ENCODE measurements around the gene KPNA2.
"Not testable (repeated sequence)": the region's sequence is repeated elsewhere in the genome, so short reads cannot be mapped to it uniquely, and the experiment has no call there.

KPNA2 gene

DNA sequence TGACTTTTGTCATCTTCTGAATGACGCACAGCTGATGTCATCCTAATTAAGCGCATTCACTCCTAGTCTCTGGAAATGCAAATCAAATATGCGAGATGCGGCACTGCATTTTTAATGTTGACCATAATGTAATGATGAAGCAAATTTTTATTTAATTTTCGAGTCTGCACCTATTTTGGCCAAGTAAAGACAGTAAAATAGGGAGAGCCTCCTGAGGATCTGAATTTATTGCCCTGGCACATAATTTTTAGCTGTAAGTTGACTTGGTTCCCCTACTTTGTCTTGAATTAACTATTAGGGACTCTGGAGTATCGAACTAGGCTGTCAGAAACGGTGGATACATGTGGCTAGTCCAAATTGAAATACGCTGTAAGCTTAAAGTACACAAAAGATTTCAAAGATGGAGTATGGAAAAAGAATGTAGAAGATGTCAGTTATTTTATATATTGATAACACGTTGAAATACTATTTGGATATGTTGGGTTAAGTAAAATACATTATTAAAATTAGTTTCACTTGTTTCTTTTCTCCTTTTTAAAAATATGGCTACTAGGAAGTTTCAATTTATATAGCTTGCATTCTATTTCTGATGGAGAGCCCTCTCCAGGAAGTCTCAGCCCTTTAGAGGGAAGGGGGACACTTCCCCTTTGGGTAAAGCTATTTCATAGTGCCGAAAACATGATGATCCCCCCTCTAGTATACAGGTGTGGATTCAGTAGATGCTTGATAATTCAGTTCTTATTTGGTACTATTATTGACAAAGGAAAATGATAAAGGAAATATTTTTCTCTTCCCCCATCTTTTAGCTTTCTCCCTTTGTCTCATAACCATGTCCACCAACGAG, 991 bp downstream of the KPNA2 start:
- Mint-ChIP-seq H3K9me3 (no peaks in the 10 kb centered on the region), H3K4me3 (peak overlapping the region; percentile 82), H3K36me3 (peaks cover 65% of the 10 kb centered on the region), H3K4me1 (peaks cover 15% of the 10 kb centered on the region), H3K27ac (peak overlapping the region; percentile 90)
- DNase-seq (ENCODE audit: low spot score in 2 of 2) (no peak), ATAC-seq (no peak)

DNA sequence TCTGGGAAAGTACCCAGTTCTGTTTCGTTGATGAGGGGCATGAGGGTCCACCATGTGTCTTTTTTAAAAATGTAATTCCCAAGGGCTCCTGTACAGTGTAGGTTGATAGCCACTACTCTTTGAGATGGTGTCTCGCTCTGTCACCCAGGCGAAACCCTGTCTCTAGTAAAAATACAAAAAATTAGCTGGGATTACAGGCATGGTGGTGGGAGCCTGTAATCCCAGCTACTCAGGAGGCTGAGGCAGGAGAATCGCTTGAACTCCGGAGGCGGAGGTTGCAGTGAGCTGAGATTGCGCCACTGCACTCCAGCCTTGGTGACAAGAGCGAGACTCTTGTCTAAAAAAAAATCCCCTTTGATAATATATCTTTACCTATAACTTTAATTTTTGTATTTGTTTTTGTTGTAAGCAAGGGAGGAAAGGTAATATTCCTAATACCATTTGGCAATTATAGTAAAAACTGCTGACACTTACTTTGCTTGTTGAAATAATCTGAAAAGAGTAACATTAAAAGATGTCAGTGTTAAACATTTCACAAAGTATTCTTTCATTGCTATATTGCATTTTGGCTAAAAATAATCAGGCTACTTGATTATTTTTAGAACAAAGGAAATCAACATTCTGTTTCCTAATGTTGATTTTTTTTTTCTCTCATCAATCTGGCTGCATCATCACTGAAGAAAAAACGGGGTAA, 11.8 kb downstream of the KPNA2 start:
- Mint-ChIP-seq H3K9me3 (no peaks in the 10 kb centered on the region), H3K4me3 (no peak overlapping the region), H3K4me1 (no peaks in the 10 kb centered on the region), H3K27ac (peak overlapping the region; percentile 17), H3K36me3 (peaks cover 63% of the 10 kb centered on the region)
- ATAC-seq: no peak
- no peak for DNase-seq (ENCODE audit: low spot score in 2 of 2)

DNA sequence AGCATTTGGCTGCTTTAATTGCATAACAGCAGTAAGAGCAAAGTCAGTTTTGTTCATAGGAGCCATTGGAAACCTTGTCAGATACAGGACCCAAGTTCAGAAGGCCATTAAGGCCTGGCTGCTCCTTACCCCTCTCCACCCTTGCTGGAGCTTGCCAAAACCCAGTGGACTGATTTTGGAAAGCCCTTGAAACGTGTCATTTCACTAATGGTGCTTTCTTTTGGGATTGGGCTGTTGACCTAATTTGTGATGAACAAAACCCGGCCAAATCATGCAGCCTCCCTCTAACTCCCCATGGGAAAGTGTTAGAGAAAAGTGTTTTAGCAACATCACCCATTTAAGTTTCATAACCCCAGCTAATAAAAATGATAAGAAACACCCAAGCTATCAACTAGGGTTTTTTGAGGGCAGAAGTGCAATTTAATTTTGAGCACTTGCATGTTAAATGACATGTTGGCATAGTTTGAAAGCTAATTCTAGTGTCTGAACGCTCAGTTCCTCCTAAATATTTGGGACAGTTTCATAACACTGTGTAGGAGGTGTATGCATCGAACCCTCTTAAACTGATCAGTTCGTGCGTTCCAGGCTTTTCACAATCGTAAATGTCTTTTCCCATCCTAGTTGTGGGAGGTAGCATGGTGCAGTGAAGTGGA, 12.5 kb downstream of the KPNA2 start:
- ATAC-seq; H3K4me1 Mint-ChIP-seq; DNase-seq (ENCODE audit: low spot score in 2 of 2); H3K27ac Mint-ChIP-seq; H3K9me3 Mint-ChIP-seq; H3K4me3 Mint-ChIP-seq: not testable (repeated sequence)
- H3K36me3 Mint-ChIP-seq: peaks cover 56% of the 10 kb centered on the region

DNA sequence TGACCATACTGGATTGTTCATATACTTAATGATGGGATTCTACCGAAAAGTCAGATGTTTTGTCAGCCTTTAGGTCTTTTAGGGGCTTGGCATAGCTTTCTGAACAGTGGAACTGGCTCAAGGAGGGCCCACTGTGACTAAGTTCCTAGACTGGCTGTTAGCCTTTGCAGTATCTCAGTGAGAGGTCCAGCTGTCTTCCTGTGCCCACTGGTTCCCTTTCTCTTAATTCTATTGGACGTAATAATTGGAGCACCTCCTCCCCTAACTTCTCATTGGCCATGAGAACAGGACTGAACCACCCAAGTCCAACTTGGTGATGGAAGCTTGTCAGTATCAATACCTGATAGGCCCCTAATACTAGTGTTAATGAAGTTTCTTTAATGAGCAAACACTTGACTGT, 13.5 kb downstream of the KPNA2 start:
- no peak overlapping the region for H3K4me3 Mint-ChIP-seq
- no peak for ATAC-seq

DNA sequence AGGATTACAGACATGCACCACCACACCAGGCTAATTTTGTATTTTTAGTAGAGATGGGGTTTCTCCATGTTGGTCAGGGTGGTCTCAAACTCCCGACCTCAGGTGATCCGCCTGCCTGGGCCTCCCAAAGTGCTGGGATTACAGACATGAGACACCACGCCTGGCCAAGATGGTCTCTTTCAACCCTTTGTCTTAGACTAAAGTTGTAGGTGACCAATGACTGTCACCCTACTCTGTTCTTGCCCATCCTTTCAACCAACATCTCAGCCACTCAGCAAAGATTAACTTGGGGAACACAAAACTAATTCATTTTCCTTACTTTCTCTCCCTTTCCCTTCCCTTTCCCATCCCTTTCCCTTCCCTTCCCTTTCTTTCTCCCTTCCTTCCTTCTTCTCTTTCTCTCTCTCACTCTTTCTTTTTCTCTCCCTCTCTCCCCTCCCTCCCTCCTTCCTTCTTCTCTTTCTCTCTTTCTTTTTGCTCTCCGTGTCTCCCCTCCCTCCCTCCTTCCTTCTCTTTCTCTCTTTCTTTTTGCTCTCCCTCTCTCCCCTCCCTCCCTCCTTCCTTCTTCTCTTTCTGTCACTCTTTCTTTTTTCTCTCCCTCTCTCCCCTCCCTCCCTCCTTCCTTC, 14.4 kb downstream of the KPNA2 start:
- not testable (repeated sequence) for ATAC-seq; DNase-seq (ENCODE audit: low spot score in 2 of 2); H3K4me1 Mint-ChIP-seq; H3K4me3 Mint-ChIP-seq; H3K9me3 Mint-ChIP-seq
- Mint-ChIP-seq H3K36me3 (peaks cover 37% of the 10 kb centered on the region), H3K27ac (peak overlapping the region; percentile 60)

More for the DNA sequence above, 13.5 kb downstream of the KPNA2 start:
- Mint-ChIP-seq H3K36me3 (peaks cover 46% of the 10 kb centered on the region), H3K9me3 (no peaks in the 10 kb centered on the region), H3K4me1 (no peaks in the 10 kb centered on the region), H3K27ac (no peak overlapping the region)
- DNase-seq (ENCODE audit: low spot score in 2 of 2): no peak

DNA sequence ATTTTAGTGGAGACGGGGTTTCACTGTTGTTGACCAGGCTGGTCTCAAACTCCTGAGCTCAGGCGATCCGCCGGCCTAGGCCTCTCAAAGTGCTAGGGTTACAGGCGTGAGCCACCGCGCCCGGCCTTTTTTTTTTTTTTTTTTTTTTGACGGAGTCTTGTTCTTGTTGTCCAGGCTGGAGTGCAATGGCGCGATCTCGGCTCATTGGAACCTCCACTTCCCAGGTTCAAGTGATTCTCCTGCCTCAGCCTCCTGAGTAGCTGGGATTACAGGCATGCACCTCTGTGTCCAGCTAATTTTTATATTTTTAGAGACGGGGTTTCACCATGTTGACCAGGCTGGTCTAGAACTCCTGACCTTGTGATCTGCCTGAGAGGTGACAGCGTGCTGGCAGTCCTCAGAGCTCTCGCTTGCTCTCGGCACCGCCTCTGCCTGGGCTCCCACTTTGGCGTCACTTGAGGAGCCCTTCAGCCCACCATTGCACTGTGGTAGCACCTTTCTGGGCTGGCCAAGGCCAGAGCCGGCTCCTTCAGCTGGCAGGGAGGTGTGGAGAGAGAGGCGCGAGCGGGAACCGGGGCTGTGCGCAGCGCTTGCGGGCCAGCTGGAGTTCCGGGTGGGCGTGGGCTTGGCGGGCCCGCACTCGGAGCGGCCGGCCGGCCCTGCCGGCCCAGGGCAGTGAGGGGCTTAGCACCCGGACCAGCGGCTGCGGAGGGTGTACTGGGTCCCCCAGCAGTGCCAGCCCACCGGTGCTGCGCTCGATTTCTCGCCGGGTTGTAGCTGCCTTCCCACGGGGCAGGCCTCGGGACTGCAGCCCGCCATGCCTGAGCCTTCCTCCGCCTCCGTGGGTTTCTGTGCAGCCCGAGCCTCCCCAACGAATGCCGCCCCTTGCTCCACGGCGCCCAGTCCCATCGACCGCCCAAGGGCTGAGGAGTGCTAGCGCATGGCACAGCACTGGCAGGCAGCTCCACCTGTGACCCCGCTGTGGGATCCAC, 16.1 kb downstream of the KPNA2 start:
- not testable (repeated sequence) for H3K9me3 Mint-ChIP-seq; H3K27ac Mint-ChIP-seq; H3K4me1 Mint-ChIP-seq; ATAC-seq; H3K4me3 Mint-ChIP-seq; DNase-seq (ENCODE audit: low spot score in 2 of 2)
- peaks cover 20% of the 10 kb centered on the region for H3K36me3 Mint-ChIP-seq

DNA sequence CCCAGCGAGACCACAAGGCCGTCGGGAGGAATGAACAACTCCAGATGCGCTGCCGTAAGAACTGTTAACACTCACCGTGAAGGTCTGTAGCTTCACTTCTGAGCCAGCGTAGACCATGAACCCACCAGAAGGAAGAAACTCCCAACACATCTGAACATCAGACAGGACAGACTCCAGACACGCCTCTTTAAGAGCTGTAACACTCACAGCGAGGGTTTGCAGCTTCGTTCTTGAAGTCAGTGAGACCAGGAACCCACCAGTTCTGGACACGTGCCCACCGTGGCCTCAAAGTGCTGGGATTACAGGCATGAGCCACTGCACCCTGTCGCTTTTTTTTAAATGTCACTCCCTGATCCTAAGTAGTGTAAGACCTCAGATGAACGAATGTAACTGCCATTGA, 17.3 kb downstream of the KPNA2 start:
- Mint-ChIP-seq H3K27ac (no peak overlapping the region), H3K4me3 (no peak overlapping the region), H3K9me3 (no peaks in the 10 kb centered on the region), H3K4me1 (no peaks in the 10 kb centered on the region), H3K36me3 (peaks cover 8% of the 10 kb centered on the region)
- ATAC-seq (no peak), DNase-seq (ENCODE audit: low spot score in 2 of 2) (no peak)

DNA sequence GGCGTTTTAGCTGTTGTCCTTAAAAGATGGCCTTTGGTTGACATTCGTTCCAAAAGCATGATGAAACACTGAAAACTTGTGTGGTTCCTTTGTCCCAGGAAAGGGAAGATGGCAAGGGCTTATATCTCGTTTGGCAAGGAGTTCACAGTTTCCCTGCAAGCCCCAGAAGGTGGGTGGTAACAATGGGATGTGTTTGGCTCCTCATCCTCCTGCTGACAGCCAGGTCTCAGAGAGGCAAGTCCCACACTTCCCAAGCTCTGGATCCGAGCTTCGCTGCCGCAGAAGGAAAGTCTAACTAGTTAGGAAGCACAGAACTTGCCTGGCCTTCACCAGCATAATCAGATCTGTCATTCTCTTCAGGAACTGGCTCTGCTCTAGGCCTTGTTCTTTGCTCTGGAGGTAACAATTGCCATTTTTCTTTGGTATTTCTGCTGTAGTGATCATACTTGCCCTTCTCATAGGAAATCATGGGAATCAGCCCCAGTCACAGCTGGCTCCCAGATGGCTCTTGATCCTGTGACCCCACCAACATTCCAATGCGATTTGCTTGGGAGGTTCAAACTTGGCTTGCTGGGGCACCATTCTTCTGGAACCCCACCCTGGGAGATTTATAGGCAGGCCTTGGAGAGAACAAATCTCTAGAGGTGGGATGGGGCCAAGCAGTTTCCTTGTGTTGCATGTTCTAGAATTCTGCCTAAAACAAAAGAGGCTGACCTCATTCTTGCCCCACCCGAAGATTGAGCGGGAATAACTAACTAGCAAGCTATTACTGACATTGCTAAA, 17.9 kb downstream of the KPNA2 start:
- no peaks in the 10 kb centered on the region for H3K9me3 Mint-ChIP-seq
- H3K36me3 Mint-ChIP-seq: peaks cover 6% of the 10 kb centered on the region
- no peaks in the 10 kb centered on the region for H3K4me1 Mint-ChIP-seq
- no peak for DNase-seq (ENCODE audit: low spot score in 2 of 2)
- ATAC-seq: no peak
- no peak overlapping the region for H3K27ac Mint-ChIP-seq
- H3K4me3 Mint-ChIP-seq: no peak overlapping the region

DNA sequence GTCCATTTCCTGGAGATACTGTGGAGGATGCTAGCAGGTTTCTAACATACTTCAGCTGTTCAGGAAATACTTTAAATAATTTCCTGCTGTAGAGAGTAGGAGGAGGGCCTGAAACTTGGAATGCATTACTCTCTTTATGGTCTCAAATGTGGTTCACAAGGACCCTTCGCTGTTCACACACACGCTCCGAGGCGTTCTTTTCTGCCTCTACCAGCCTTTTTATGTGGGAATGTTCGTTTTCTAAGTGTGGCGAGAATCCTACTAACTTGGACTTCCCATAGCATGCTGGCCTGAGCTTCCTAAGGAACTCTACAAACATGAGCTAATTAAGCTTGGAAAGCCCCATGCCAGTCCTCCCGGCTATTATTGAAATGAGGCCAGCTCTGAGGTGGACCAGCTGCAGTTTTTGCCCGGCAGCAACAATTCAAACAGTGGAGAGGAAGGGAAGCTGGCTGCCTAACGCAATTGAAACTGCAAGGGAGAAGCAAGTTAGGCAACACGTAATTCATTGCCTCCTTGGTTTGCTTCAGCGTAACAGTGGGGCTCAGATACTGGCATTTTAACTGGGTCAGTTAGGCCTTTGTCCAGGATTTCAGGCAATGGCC, 18.9 kb downstream of the KPNA2 start:
- Mint-ChIP-seq H3K9me3 (no peaks in the 10 kb centered on the region), H3K4me3 (no peak overlapping the region), H3K4me1 (no peaks in the 10 kb centered on the region), H3K27ac (no peak overlapping the region), H3K36me3 (peaks cover 6% of the 10 kb centered on the region)
- ATAC-seq (no peak), DNase-seq (ENCODE audit: low spot score in 2 of 2) (no peak)

DNA sequence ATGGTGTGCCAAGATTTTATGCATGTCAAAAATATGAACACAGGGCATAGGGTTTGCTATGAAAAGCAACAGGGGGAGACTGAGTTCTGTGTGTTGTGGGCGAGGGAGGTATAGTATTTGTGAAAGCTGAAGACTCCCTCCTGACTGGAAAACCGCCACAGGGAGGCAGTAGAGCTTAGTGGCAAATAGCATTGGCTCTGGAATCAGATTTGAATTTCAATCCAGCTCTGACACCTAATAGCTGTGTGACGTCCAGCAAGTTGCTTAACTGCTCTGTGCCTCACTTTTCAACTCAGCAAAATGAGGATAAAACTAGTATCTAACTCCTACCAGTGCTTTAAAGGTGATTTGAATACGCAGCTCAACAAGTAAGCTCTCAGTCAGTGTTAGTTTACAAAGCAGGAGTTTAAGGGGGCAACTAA, 22.0 kb downstream of the KPNA2 start:
- H3K36me3 Mint-ChIP-seq: no peaks in the 10 kb centered on the region
- no peak overlapping the region for H3K4me3 Mint-ChIP-seq
- DNase-seq (ENCODE audit: low spot score in 2 of 2) (peak in 1 of 2 donors; percentile 63), ATAC-seq (peak; percentile 75)
- H3K4me1 Mint-ChIP-seq: peaks cover 9% of the 10 kb centered on the region
- no peak overlapping the region for H3K27ac Mint-ChIP-seq
- no peaks in the 10 kb centered on the region for H3K9me3 Mint-ChIP-seq

DNA sequence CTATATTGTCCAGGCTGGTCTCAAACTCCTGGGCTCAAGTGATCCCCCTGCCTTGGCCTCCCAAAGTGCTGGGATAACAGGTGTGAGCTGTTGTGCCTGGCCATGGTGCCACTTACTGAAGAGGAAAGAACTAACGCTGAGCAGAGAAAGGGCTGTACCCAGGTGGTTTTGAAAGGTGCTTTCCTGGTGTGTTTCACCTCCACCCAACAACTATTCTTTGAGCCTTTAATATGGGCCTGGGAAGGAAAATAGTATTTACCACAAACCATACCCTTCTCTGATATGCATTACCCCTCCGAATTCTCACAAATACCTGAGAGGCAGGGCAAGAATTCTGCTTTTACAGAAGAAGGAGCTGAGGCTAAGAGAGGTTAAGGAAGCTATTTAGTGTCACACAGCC, 24.8 kb downstream of the KPNA2 start:
- ATAC-seq (no peak), DNase-seq (ENCODE audit: low spot score in 2 of 2) (no peak)
- H3K4me1 Mint-ChIP-seq: peaks cover 9% of the 10 kb centered on the region
- H3K4me3 Mint-ChIP-seq: no peak overlapping the region
- H3K36me3 Mint-ChIP-seq: no peaks in the 10 kb centered on the region
- no peak overlapping the region for H3K27ac Mint-ChIP-seq
- no peaks in the 10 kb centered on the region for H3K9me3 Mint-ChIP-seq

DNA sequence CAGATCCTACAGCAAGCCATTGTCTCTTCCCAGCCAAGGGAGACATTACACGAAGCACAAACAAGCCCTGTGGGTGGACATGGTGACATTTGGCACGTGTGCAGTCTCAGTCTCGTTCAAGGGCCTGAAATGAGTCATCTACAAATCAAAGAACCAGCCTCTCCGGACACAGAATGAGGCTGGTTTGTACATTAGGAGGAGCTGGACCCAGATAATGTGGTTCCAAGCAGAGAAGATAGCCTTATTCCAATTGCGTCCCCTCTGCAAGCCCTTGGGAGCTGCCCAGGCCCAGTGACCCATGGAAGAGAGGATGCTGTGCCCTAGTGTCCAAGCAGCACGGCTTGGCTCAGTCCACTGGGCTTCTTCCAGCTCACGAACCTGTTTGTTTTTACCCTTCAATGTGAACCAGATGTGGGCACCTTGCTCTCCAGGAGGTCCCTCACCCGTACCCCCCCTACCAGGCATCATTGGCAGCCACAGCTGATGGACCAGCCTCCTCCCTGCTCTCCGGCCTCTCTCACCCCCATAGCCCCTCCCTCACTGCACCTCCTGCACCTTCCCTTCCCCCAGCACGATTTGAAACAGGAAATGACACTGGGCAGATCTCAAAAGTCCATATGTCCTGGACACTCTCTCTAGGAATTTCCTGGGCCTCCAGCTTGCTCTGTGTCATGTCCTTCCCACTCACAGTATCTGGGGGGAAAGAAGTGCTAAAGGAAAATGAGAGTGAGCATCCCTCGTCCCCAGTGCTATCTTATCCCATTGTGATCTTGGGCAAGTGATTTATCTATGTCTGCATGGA, 26.2 kb downstream of the KPNA2 start:
- H3K36me3 Mint-ChIP-seq: no peaks in the 10 kb centered on the region
- ATAC-seq: peak; percentile 28
- H3K4me1 Mint-ChIP-seq: peaks cover 9% of the 10 kb centered on the region
- H3K4me3 Mint-ChIP-seq: no peak overlapping the region
- DNase-seq (ENCODE audit: low spot score in 2 of 2): no peak
- H3K27ac Mint-ChIP-seq: no peak overlapping the region
- H3K9me3 Mint-ChIP-seq: no peaks in the 10 kb centered on the region

DNA sequence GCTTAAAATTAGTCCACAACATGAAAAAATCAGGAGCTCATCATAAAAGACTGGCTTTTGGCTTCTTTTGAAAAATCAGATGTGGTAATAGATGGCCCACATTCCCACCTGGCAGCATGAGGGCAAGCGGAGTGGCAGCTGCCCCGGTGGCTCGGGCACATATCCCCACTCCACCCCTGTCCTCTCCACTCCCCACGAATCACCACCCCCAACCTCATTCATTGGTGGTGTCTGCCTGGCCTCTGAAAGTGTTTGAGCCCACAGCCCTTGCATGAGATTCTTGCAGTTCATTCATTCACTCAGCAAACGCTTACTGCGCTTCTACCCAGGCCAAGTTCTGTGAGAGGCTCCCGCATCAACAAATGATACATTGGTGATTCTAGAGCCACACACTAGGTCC, 29.8 kb downstream of the KPNA2 start:
- DNase-seq (ENCODE audit: low spot score in 2 of 2); H3K4me3 Mint-ChIP-seq; H3K27ac Mint-ChIP-seq; H3K4me1 Mint-ChIP-seq; ATAC-seq; H3K9me3 Mint-ChIP-seq; H3K36me3 Mint-ChIP-seq: not testable (repeated sequence)
